Suprapubic skin (tissue), 4 donors: ENCODE measurements around the gene EVA1A.
"Not testable (repeated sequence)": the region's sequence is repeated elsewhere in the genome, so short reads cannot be mapped to it uniquely, and the experiment has no call there.

Source experiments
- EP300 ChIP-seq: sonication (generic); formaldehyde crosslinking; IDR thresholded peaks from one replicate; pipeline ENCODE4 v1.6.1; 2017; ENCODE audit warnings: antibody characterized with exemption
- POLR2A ChIP-seq, 2 donors: fragments of 450-650 bp; IDR thresholded peaks; one replicate each; pipeline ENCODE4 v1.6.1; 2017; ENCODE audit warnings: antibody characterized with exemption in 2 of 2, mild to moderate bottlenecking in 2 of 2, moderate library complexity in 2 of 2
- POLR2AphosphoS5 ChIP-seq, 3 donors: sonication (generic); formaldehyde crosslinking; IDR thresholded peaks; one replicate each; pipeline ENCODE4 v1.6.1; 2017; ENCODE audit warnings: antibody characterized with exemption in 3 of 3
- TF ChIP-seq, protein P1 (sequence below), 2 donors: fragments of 200-600 bp in 1 of 2; fragments of 450-650 bp in 1 of 2; sonication (generic) in 1 of 2; IDR thresholded peaks; one replicate each; pipeline ENCODE4 v1.5.1; 2016 to 2019; ENCODE audit warnings: antibody characterized with exemption in 2 of 2, mild to moderate bottlenecking in 1 of 2, moderate library complexity in 1 of 2

DNA sequence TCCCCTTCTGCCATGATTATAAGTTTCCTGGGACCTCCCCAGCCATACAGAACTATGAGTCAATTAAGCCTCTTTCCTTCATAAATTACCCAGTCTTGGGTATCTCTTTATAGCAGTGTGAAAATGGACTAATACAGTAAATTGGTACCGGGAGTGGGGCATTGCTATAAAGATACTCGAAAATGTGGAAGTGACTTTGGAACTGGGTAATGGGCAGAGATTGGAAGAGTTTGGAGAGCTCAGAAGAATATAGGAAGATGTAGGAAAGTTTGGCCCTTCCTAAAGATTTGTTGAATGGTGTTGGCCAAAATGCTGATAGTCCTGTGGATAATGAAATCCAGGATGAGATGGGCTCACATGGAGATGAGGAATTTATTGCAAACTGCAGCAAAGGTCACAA lies 74.0 kb downstream of the EVA1A start:
- TF ChIP-seq POLR2A (IDR thresholded peaks at IDR 0.05); EP300; POLR2AphosphoS5 (IDR thresholded peaks at IDR 0.05): not testable (repeated sequence)
- TF ChIP-seq, protein P1, sequence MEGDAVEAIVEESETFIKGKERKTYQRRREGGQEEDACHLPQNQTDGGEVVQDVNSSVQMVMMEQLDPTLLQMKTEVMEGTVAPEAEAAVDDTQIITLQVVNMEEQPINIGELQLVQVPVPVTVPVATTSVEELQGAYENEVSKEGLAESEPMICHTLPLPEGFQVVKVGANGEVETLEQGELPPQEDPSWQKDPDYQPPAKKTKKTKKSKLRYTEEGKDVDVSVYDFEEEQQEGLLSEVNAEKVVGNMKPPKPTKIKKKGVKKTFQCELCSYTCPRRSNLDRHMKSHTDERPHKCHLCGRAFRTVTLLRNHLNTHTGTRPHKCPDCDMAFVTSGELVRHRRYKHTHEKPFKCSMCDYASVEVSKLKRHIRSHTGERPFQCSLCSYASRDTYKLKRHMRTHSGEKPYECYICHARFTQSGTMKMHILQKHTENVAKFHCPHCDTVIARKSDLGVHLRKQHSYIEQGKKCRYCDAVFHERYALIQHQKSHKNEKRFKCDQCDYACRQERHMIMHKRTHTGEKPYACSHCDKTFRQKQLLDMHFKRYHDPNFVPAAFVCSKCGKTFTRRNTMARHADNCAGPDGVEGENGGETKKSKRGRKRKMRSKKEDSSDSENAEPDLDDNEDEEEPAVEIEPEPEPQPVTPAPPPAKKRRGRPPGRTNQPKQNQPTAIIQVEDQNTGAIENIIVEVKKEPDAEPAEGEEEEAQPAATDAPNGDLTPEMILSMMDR (IDR thresholded peaks at IDR 0.05) = not testable (repeated sequence)
